HG03460 (cell line): Measurements from ENCODE around the gene DGKG.

Source experiments
- ATAC-seq: cut with Tn5 transposase; IDR thresholded peaks from one replicate; pipeline ENCODE4 v1.9.1; 2021; ENCODE audit not compliant: unreplicated experiment

The DGKG gene

GRCh38 chr3:186368176-186368575, 6.1 kb upstream of the DGKG start:
- no peak for ATAC-seq

- no peak for ATAC-seq
Observed at GRCh38 chr3:186367631-186368030, 5.6 kb upstream of the DGKG start.

GRCh38 chr3:186366206-186366605, 4.2 kb upstream of the DGKG start:
- no peak for ATAC-seq

- ATAC-seq = no peak
Observed at GRCh38 chr3:186365202-186365974, 3.4 kb upstream of the DGKG start.

- no peak for ATAC-seq
Observed at GRCh38 chr3:186362988-186363387, 954 bp upstream of the DGKG start.

- ATAC-seq = no peak
Observed at GRCh38 chr3:186362537-186362842, 456 bp upstream of the DGKG start.

- ATAC-seq = no peak
Observed at GRCh38 chr3:186361246-186361761, 730 bp downstream of the DGKG start.

GRCh38 chr3:186360779-186361178, 1.3 kb downstream of the DGKG start:
- ATAC-seq = no peak

- ATAC-seq = no peak
Observed at GRCh38 chr3:186359078-186359477, 3.0 kb downstream of the DGKG start.

GRCh38 chr3:186356152-186356551, 5.9 kb downstream of the DGKG start:
- no peak for ATAC-seq

- ATAC-seq = no peak
Observed at GRCh38 chr3:186354100-186354499, 7.9 kb downstream of the DGKG start.

GRCh38 chr3:186352369-186352768, 9.7 kb downstream of the DGKG start:
- ATAC-seq = no peak

GRCh38 chr3:186342197-186342596, 19.8 kb downstream of the DGKG start:
- no peak for ATAC-seq

GRCh38 chr3:186340204-186340603, 21.8 kb downstream of the DGKG start:
- no peak for ATAC-seq

- ATAC-seq = no peak
Observed at GRCh38 chr3:186339180-186339918, 22.7 kb downstream of the DGKG start.

GRCh38 chr3:186333256-186333655, 28.8 kb downstream of the DGKG start:
- ATAC-seq = no peak

GRCh38 chr3:186330772-186331460, 31.1 kb downstream of the DGKG start:
- no peak for ATAC-seq

GRCh38 chr3:186329589-186329988, 32.4 kb downstream of the DGKG start:
- no peak for ATAC-seq

- no peak for ATAC-seq
Observed at GRCh38 chr3:186327912-186328487, 34.0 kb downstream of the DGKG start.

GRCh38 chr3:186322761-186323160, 39.3 kb downstream of the DGKG start:
- ATAC-seq = no peak

GRCh38 chr3:186321746-186322145, 40.3 kb downstream of the DGKG start:
- ATAC-seq = no peak
